Naive thymus-derived CD4-positive, alpha-beta T cell (primary cell): Measurements from ENCODE around the gene GLIS1. TPM values are rescaled to one million over a fixed set of nuclear protein-coding genes. Genes with fewer than 3 reads are reported as not detected.

ENCODE experiments used
- ATAC-seq: fragments of 150-1000 bp; cut with Tn5 transposase; 2 replicates; pipeline ENCODE4 v1.10.0; 2021; ENCODE audit warnings: mild to moderate bottlenecking, moderate library complexity
- CTCF ChIA-PET: fragments of 350-600 bp; sonication (Branson Sonifier 250); formaldehyde crosslinking; loops from one replicate; lab custom pipeline; 2021; ENCODE audit warnings: antibody characterized with exemption; lab: Charles Lee
- POLR2A ChIA-PET: fragments of 350-600 bp; sonication (Branson Sonifier 250); formaldehyde crosslinking; loops from one replicate; lab custom pipeline; 2021; ENCODE audit warnings: antibody characterized with exemption, inconsistent platforms; lab: Charles Lee
- DNase-seq, 9 donors: peaks; one replicate each; pipeline versions ENCODE4 v3.0.0 to v3.0.0-alpha.2; 2020 to 2022; ENCODE audit warnings: mixed read lengths in 1 of 9
- H3K27ac ChIP-seq: one replicate; pipeline ENCODE4 v1.7.0; 2013; ENCODE audit warnings: mild to moderate bottlenecking, low read depth, low read length, moderate library complexity
- H3K27me3 ChIP-seq, 2 donors: one replicate each; pipeline ENCODE4 v1.7.0; 2013; ENCODE audit warnings: low read length in 2 of 2, mild to moderate bottlenecking in 2 of 2, moderate library complexity in 2 of 2; ENCODE audit not compliant: control insufficient read depth in 2 of 2, insufficient read depth in 2 of 2
- H3K36me3 ChIP-seq, 3 experiments: 1 replicate in 2 of 3; 2 replicates in 1 of 3; pipeline ENCODE4 v1.7.0; 2013; ENCODE audit warnings: low read length in 3 of 3, mild to moderate bottlenecking in 3 of 3, moderate library complexity in 1 of 3; ENCODE audit not compliant: insufficient read depth in 3 of 3, control insufficient read depth in 2 of 3
- H3K4me1 ChIP-seq, 2 donors: one replicate each; pipeline ENCODE4 v1.7.0; 2013; ENCODE audit warnings: low read length in 2 of 2, mild to moderate bottlenecking in 2 of 2, moderate library complexity in 1 of 2; ENCODE audit not compliant: control insufficient read depth in 2 of 2, insufficient read depth in 2 of 2
- H3K4me3 ChIP-seq: 2 replicates; pipeline ENCODE4 v1.7.0; 2013; ENCODE audit warnings: mild to moderate bottlenecking, low read length
- H3K9me3 ChIP-seq, 3 experiments: 1 replicate in 2 of 3; 2 replicates in 1 of 3; pipeline ENCODE4 v1.7.0; 2013; ENCODE audit warnings: low read length in 3 of 3; ENCODE audit not compliant: control insufficient read depth in 2 of 3
- H3K27ac Mint-ChIP-seq, 9 donors: one replicate each; pipeline ENCODE4 v1.8.0; 2020 to 2022; ENCODE audit warnings: mixed read lengths in 9 of 9, mild to moderate bottlenecking in 8 of 9, moderate library complexity in 5 of 9, inconsistent platforms in 2 of 9
- H3K27me3 Mint-ChIP-seq, 5 donors: one replicate each; pipeline ENCODE4 v1.8.0; 2021 to 2022; ENCODE audit warnings: mixed read lengths in 5 of 5, mild to moderate bottlenecking in 1 of 5
- H3K36me3 Mint-ChIP-seq, 5 donors: one replicate each; pipeline ENCODE4 v1.8.0; 2020 to 2022; ENCODE audit warnings: mixed read lengths in 5 of 5, mild to moderate bottlenecking in 3 of 5, inconsistent platforms in 1 of 5
- H3K4me1 Mint-ChIP-seq, 7 donors: one replicate each; pipeline ENCODE4 v1.8.0; 2020 to 2022; ENCODE audit warnings: mixed read lengths in 7 of 7, mild to moderate bottlenecking in 3 of 7, inconsistent platforms in 1 of 7
- H3K4me3 Mint-ChIP-seq, 10 donors: one replicate each; pipeline ENCODE4 v1.8.0; 2020 to 2022; ENCODE audit warnings: mild to moderate bottlenecking in 10 of 10, mixed read lengths in 10 of 10, moderate library complexity in 6 of 10, inconsistent platforms in 2 of 10
- H3K9me3 Mint-ChIP-seq, 11 donors: one replicate each; pipeline ENCODE4 v1.8.0; 2020 to 2022; ENCODE audit warnings: mixed read lengths in 11 of 11, mild to moderate bottlenecking in 4 of 11, inconsistent platforms in 1 of 11, moderate library complexity in 1 of 11
- intact Hi-C, 2 donors: fragments of 100-400 bp; cut with micrococcal nuclease; formaldehyde crosslinking; loops; one replicate each; pipeline ENCODE4 v1.15.1; 2023
- polyA plus RNA-seq, 2 donors: library from polyadenylated mRNA; unstranded; fragments of 300-500 nt; fragmentation: Illumina TruSeq; gene quantifications; one replicate each; pipeline ENCODE4 v1.2.3, GENCODE V29; 2021
- total RNA-seq, 6 experiments: library from RNA in 5 of 6; stranded (reverse) in 5 of 6; gene quantifications; 1 replicate in 5 of 6; 2 replicates in 1 of 6; pipeline ENCODE4 v1.2.3 and lab custom pipeline; 2021 to 2026

GLIS1 gene
- total and polyA plus RNA-seq, 7 experiments from 2014 or later, result not detected

GRCh38 chr1:53677486-53677885, 61.5 kb downstream of the GLIS1 start:
- no peak overlapping the region for H3K4me3 Mint-ChIP-seq
- peaks cover 0 to 7% (median 3%) of the 10 kb centered on the region in 5 donors for H3K27me3 Mint-ChIP-seq
- no peak overlapping the region for H3K27ac Mint-ChIP-seq
- Histone ChIP-seq H3K36me3 (no peaks in the 10 kb centered on the region), H3K4me3 (no peak overlapping the region), H3K27me3 (no peaks in the 10 kb centered on the region), H3K4me1 (peaks cover 0 to 6% of the 10 kb centered on the region in 2 donors), H3K9me3 (no peaks in the 10 kb centered on the region), H3K27ac (no peak overlapping the region)
- ChIA-PET POLR2A (no interaction called here), CTCF (no interaction called here)
- no peaks in the 10 kb centered on the region for H3K9me3 Mint-ChIP-seq
- ATAC-seq, result no peak
- no peaks in the 10 kb centered on the region for H3K36me3 Mint-ChIP-seq
- intact Hi-C loops, result no loop called here
- peaks cover 4 to 12% (median 8%) of the 10 kb centered on the region in 7 donors for H3K4me1 Mint-ChIP-seq
- no peak for DNase-seq

DNA sequence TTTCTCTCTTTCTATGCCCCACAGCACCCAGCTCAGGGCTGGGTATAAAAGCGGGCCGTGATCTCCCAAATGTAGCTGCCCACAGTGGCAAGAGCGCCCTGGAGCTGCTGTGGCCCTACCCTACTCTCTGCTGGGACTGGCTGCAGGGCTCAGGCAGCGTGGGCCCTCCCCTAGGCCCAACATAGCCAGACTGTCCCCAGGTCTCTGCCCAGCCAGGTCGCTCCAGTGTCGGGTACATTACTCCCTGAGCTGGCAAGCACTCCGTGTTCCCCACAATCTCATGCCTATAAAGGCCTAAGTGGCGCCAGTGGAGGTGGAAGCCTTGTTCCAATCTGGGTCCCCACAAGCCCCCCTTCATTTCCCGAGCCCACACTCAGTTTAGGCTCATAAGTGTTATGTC, 66.2 kb downstream of the GLIS1 start:
- intact Hi-C loops, result no loop called here
- H3K4me1 ChIP-seq, result no peaks in the 10 kb centered on the region
- ChIA-PET POLR2A (no interaction called here), CTCF (no interaction called here)
- no peaks in the 10 kb centered on the region for H3K36me3 ChIP-seq
- no peaks in the 10 kb centered on the region for H3K27me3 ChIP-seq
- H3K27ac Mint-ChIP-seq, result no peak overlapping the region
- no peak overlapping the region for H3K4me3 ChIP-seq
- no peaks in the 10 kb centered on the region for H3K36me3 Mint-ChIP-seq
- no peaks in the 10 kb centered on the region for H3K4me1 Mint-ChIP-seq
- H3K4me3 Mint-ChIP-seq, result no peak overlapping the region
- no peak for DNase-seq
- H3K9me3 ChIP-seq, result no peaks in the 10 kb centered on the region
- H3K9me3 Mint-ChIP-seq, result no peaks in the 10 kb centered on the region
- H3K27ac ChIP-seq, result no peak overlapping the region
- ATAC-seq, result no peak
- peaks cover 0 to 3% (median 0%) of the 10 kb centered on the region in 5 donors for H3K27me3 Mint-ChIP-seq

GRCh38 chr1:53672243-53672642, 66.7 kb downstream of the GLIS1 start:
- Mint-ChIP-seq H3K9me3 (no peaks in the 10 kb centered on the region), H3K4me3 (no peak overlapping the region), H3K36me3 (no peaks in the 10 kb centered on the region), H3K27me3 (no peaks in the 10 kb centered on the region), H3K27ac (no peak overlapping the region), H3K4me1 (no peaks in the 10 kb centered on the region)
- H3K27ac ChIP-seq, result no peak overlapping the region
- no peak for DNase-seq
- ChIA-PET CTCF (no interaction called here), POLR2A (no interaction called here)
- ATAC-seq, result no peak
- intact Hi-C loops, result no loop called here
- no peaks in the 10 kb centered on the region for H3K27me3 ChIP-seq
- H3K36me3 ChIP-seq, result no peaks in the 10 kb centered on the region
- no peak overlapping the region for H3K4me3 ChIP-seq
- H3K4me1 ChIP-seq, result no peaks in the 10 kb centered on the region
- no peaks in the 10 kb centered on the region for H3K9me3 ChIP-seq

DNA sequence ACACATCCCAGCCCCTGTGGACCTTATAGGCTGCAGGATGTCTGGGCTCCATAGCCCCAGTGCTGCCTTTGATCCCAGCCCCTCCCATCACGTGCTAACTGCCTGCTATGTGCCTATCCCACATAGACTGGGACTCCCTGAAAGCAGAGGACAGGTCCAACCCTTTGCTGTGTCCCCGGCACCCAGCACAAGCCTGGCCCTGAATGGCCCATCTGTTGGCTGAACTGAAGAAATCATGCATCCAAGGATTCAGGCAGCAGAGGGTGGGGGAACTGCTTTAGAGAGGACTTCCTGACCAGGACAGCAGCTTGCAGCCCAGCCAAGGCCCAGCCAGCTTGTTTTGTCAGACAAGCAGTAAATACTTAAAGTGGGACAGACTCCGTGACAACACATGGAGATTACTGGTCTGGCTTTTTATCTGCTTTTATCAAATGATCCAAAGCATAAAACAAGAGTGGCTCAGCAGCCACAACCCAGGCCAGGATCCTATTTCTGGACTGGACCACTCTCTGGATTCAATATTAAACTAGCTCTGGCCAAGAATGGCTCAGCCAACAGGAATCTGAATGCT, 69.3 kb downstream of the GLIS1 start:
- Mint-ChIP-seq H3K27me3 (no peaks in the 10 kb centered on the region), H3K27ac (no peak overlapping the region), H3K4me3 (no peak overlapping the region), H3K4me1 (peaks cover 0 to 2% (median 0%) of the 10 kb centered on the region in 7 donors), H3K36me3 (no peaks in the 10 kb centered on the region), H3K9me3 (peaks cover 0 to 1% (median 0%) of the 10 kb centered on the region in 11 donors)
- no peaks in the 10 kb centered on the region for H3K9me3 ChIP-seq
- DNase-seq (no peak), ATAC-seq (no peak)
- ChIA-PET CTCF (no interaction called here), POLR2A (no interaction called here)
- no peak overlapping the region for H3K4me3 ChIP-seq
- H3K27me3 ChIP-seq, result no peaks in the 10 kb centered on the region
- intact Hi-C loops, result no loop called here
- H3K27ac ChIP-seq, result no peak overlapping the region
- H3K4me1 ChIP-seq, result no peaks in the 10 kb centered on the region
- H3K36me3 ChIP-seq, result no peaks in the 10 kb centered on the region

DNA sequence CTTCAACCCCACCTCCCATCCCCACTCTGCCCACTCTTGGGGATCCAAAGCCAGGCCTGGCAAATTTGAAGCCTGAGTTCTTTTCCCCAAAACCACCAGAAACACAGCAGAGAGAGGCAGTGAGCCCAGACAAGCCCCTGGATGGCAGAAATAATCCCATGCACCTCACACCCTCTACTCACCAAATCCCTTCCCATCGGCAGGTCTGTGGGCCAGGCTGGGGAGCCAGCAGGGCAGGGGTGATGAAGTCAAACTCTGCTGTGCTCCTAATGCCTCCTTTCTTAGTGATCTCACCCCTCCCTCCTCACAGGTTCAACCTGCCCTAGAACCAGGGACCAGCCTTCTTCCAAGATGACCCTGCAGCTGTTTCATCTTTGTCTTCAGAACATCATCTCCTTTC, 72.4 kb downstream of the GLIS1 start:
- Mint-ChIP-seq H3K27ac (no peak overlapping the region), H3K4me1 (peaks cover 0 to 2% (median 0%) of the 10 kb centered on the region in 7 donors), H3K27me3 (no peaks in the 10 kb centered on the region), H3K4me3 (no peak overlapping the region), H3K36me3 (no peaks in the 10 kb centered on the region), H3K9me3 (peaks cover 0 to 1% (median 0%) of the 10 kb centered on the region in 11 donors)
- Histone ChIP-seq H3K27me3 (no peaks in the 10 kb centered on the region), H3K4me3 (no peak overlapping the region), H3K36me3 (no peaks in the 10 kb centered on the region), H3K27ac (no peak overlapping the region), H3K4me1 (no peaks in the 10 kb centered on the region), H3K9me3 (no peaks in the 10 kb centered on the region)
- CTCF ChIA-PET, result no interaction called here
- DNase-seq (no peak), ATAC-seq (no peak)
- intact Hi-C loops, result no loop called here
- POLR2A ChIA-PET, result no interaction called here

DNA sequence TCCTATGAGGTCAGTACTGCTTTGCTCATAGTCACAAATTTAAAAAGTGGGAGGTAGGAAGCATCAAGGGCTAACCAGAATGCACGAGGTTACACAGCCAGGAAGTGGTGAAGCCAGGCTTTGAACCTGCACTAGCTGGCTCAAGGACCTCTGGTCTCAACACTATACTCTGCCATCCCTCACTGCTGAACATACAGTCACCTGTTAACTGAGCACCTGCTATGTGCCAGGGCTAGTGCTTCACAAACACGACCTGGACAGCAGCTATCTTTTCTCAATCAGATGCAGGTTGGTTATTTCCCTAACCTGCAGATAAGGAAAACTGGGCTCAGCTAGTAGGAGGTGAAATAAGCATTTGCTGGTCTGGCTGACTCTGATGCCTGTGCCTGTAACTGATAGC, 73.0 kb downstream of the GLIS1 start:
- no peak for ATAC-seq

DNA sequence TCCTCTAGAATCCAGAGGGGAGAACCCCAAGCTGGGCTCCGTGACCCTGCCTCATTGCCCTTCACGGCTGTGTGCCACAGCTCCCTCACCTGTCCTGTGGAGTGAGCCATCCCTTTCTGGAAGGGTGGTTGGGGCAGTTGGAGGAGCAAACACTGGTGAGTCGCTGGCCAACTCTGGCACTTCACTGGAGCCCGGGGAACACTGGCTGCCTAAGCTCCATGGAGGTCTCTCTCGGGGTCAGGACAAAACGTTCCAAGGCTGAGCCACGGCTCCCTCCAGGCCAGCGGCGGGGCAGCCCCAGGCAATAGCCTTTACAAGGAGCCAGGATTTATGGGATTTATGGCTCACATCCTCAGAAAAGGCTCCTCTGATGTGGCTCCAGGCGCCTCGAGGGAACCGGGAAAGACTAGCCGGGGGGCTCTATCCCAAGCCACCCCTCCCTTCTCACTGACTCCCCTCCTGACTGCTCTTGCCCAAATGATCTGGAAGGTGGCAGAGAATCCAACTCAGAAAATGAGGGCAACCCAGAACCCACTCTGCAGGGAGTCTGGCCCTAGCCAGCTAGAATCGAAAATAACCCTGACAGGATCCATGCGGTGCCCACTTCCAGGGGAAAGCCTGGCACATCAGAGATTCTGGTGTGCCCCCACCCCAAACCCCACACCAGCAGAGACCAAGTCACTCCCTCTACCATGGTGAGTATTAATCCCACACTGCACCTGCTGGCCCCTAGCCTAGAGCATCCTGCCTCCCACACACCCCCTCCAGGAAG, 75.2 kb downstream of the GLIS1 start:
- Histone ChIP-seq H3K36me3 (no peaks in the 10 kb centered on the region), H3K9me3 (no peaks in the 10 kb centered on the region), H3K4me1 (no peaks in the 10 kb centered on the region), H3K27ac (no peak overlapping the region), H3K4me3 (no peak overlapping the region), H3K27me3 (no peaks in the 10 kb centered on the region)
- Mint-ChIP-seq H3K27ac (no peak overlapping the region), H3K36me3 (no peaks in the 10 kb centered on the region), H3K4me1 (peaks cover 0 to 2% (median 0%) of the 10 kb centered on the region in 7 donors), H3K9me3 (peaks cover 0 to 1% (median 0%) of the 10 kb centered on the region in 11 donors), H3K27me3 (no peaks in the 10 kb centered on the region), H3K4me3 (no peak overlapping the region)
- CTCF ChIA-PET, result no interaction called here
- no peak for ATAC-seq
- intact Hi-C loops, result no loop called here
- no peak for DNase-seq
- POLR2A ChIA-PET, result no interaction called here

More for the DNA sequence above, 73.0 kb downstream of the GLIS1 start:
- intact Hi-C loops, result no loop called here
- Histone ChIP-seq H3K4me1 (no peaks in the 10 kb centered on the region), H3K9me3 (no peaks in the 10 kb centered on the region), H3K27ac (no peak overlapping the region), H3K4me3 (no peak overlapping the region), H3K27me3 (no peaks in the 10 kb centered on the region), H3K36me3 (no peaks in the 10 kb centered on the region)
- Mint-ChIP-seq H3K36me3 (no peaks in the 10 kb centered on the region), H3K4me3 (no peak overlapping the region), H3K4me1 (peaks cover 0 to 2% (median 0%) of the 10 kb centered on the region in 7 donors), H3K27ac (no peak overlapping the region), H3K27me3 (no peaks in the 10 kb centered on the region), H3K9me3 (peaks cover 0 to 1% (median 0%) of the 10 kb centered on the region in 11 donors)
- DNase-seq, result no peak
- ChIA-PET CTCF (no interaction called here), POLR2A (no interaction called here)
